Left lung (tissue), 10 donors: Measurements from ENCODE around the gene RGS21. TPM values are rescaled to one million over a fixed set of nuclear protein-coding genes. Genes with fewer than 3 reads are reported as not detected.

ENCODE experiments used
- ATAC-seq: fragments of 200-7000 bp; cut with Tn5 transposase; one replicate; pipeline ENCODE4 v1.9.1; 2020; ENCODE audit warnings: moderate library complexity
- DNase-seq, 4 donors: peaks; one replicate each; pipeline ENCODE4 v3.0.0-alpha.2; 2013 to 2020
- H3K27ac ChIP-seq, 2 donors: fragments of 200-600 bp; sonication (generic) in 1 of 2; one replicate each; pipeline versions ENCODE4 v1.5.0 to v1.8.0; 2020 to 2021
- H3K27me3 ChIP-seq, 2 donors: fragments of 200-600 bp; sonication (generic) in 1 of 2; one replicate each; pipeline versions ENCODE4 v1.5.0 to v1.8.0; 2020 to 2021
- H3K36me3 ChIP-seq, 2 donors: fragments of 200-600 bp; sonication (generic) in 1 of 2; one replicate each; pipeline versions ENCODE4 v1.5.0 to v1.8.0; 2020 to 2021
- H3K4me1 ChIP-seq, 2 donors: fragments of 200-600 bp; one replicate each; pipeline ENCODE4 v1.8.0; 2021
- H3K4me3 ChIP-seq, 2 donors: fragments of 200-600 bp; sonication (generic) in 1 of 2; one replicate each; pipeline versions ENCODE4 v1.5.0 to v1.8.0; 2020 to 2021; ENCODE audit warnings: mild to moderate bottlenecking in 1 of 2
- H3K9me3 ChIP-seq, 2 donors: fragments of 200-600 bp; sonication (generic) in 1 of 2; one replicate each; pipeline versions ENCODE4 v1.5.0 to v1.8.0; 2020 to 2021
- intact Hi-C, 2 donors: fragments of 100-400 bp; cut with DNase I; formaldehyde crosslinking; loops; one replicate each; pipeline versions ENCODE4 v1.11.2 to v1.14.2; 2022
- polyA plus RNA-seq, 6 donors: library from polyadenylated mRNA; unstranded; fragments of 120-200 nt; gene quantifications; one replicate each; pipeline ENCODE4 v1.2.1, GENCODE V29; 2013; ENCODE audit not compliant: insufficient read length in 6 of 6
- total RNA-seq, 2 donors: library from RNA; stranded (reverse); fragmentation: NEBNext Ultra II Directional; extraction: Animal tissue kit (Norgen Biotek cat#: 25700); gene quantifications; one replicate each; pipeline ENCODE4 v1.2.1, GENCODE V29; 2021
- TF ChIP-seq, protein P1 (sequence below), 2 donors: fragments of 200-600 bp; sonication (generic) in 1 of 2; IDR thresholded peaks; one replicate each; pipeline versions ENCODE4 v1.5.0 to v1.8.0; 2021; ENCODE audit warnings: antibody characterized with exemption in 2 of 2
- donor health status: DM: no; HTN: yes; CAD: no.
- donor health status: DM: no; HTN: no; CAD: no.

RGS21 gene
- total and polyA plus RNA-seq, 8 donors, result 0.08 TPM; not detected in 7

DNA sequence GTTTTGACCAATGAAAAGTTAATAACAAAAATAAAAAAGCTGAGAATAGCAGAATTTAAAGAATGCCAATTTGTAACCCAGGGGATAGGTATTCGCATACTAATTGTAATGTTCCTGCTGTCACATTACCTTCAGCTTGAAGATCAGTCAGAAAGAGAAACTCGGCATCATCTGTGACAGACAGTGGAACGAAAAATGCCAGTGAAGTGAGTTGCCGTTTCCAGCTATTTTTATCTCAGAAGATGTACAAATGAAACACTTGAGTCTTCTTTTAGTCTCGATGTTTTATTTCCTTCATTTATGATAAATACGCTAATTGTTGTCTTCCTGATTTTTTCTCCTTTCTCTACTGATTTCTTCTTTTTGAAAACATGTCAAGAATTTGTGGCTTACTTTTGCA lies 26.1 kb downstream of the RGS21 start:
- TF ChIP-seq, protein P1, sequence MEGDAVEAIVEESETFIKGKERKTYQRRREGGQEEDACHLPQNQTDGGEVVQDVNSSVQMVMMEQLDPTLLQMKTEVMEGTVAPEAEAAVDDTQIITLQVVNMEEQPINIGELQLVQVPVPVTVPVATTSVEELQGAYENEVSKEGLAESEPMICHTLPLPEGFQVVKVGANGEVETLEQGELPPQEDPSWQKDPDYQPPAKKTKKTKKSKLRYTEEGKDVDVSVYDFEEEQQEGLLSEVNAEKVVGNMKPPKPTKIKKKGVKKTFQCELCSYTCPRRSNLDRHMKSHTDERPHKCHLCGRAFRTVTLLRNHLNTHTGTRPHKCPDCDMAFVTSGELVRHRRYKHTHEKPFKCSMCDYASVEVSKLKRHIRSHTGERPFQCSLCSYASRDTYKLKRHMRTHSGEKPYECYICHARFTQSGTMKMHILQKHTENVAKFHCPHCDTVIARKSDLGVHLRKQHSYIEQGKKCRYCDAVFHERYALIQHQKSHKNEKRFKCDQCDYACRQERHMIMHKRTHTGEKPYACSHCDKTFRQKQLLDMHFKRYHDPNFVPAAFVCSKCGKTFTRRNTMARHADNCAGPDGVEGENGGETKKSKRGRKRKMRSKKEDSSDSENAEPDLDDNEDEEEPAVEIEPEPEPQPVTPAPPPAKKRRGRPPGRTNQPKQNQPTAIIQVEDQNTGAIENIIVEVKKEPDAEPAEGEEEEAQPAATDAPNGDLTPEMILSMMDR (IDR thresholded peaks at IDR 0.05), result no peak
- DNase-seq (no peak), ATAC-seq (no peak)
- Histone ChIP-seq H3K4me3 (no peak overlapping the region), H3K9me3 (no peaks in the 10 kb centered on the region), H3K4me1 (no peaks in the 10 kb centered on the region), H3K36me3 (no peaks in the 10 kb centered on the region), H3K27me3 (no peaks in the 10 kb centered on the region), H3K27ac (no peak overlapping the region)
- intact Hi-C loops, result no loop called here

GRCh38 chr1:192343344-192343743 lies 26.6 kb downstream of the RGS21 start:
- Histone ChIP-seq H3K9me3 (no peaks in the 10 kb centered on the region), H3K27me3 (no peaks in the 10 kb centered on the region), H3K27ac (no peak overlapping the region), H3K4me3 (no peak overlapping the region), H3K36me3 (no peaks in the 10 kb centered on the region), H3K4me1 (no peaks in the 10 kb centered on the region)
- DNase-seq (peak in 2 of 4 donors; percentile 59 to 65), ATAC-seq (no peak)
- intact Hi-C loops, result no loop called here
- TF ChIP-seq, protein P1 (IDR thresholded peaks at IDR 0.05), result no peak

DNA sequence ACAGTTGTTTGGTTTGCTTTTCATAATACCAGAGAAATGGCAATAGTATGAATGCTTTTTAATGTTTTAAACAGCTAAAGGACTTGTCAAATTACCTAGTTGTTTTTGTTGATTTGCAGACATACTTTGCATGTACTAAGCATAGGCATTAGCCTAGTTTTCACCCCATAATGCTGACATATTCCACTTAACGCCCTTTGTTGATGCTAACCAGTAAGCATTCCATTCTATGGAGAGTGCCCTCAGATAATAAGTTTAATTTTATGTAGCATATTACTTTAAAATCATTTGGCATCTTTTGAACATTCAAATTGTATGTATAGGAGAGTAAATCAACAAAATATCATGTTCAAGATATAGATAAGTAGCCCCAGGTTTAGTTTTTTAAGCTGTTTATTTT lies 32.5 kb downstream of the RGS21 start:
- Histone ChIP-seq H3K4me1 (no peaks in the 10 kb centered on the region), H3K27me3 (no peaks in the 10 kb centered on the region), H3K27ac (no peak overlapping the region), H3K36me3 (no peaks in the 10 kb centered on the region), H3K4me3 (no peak overlapping the region), H3K9me3 (no peaks in the 10 kb centered on the region)
- TF ChIP-seq, protein P1 (IDR thresholded peaks at IDR 0.05), result no peak
- intact Hi-C loops, result no loop called here
- DNase-seq, result no peak
- no peak for ATAC-seq

- TF ChIP-seq, protein P1 (IDR thresholded peaks at IDR 0.05), result no peak
- ATAC-seq (no peak), DNase-seq (no peak)
Observed at GRCh38 chr1:192350356-192350755, 33.6 kb downstream of the RGS21 start.

DNA sequence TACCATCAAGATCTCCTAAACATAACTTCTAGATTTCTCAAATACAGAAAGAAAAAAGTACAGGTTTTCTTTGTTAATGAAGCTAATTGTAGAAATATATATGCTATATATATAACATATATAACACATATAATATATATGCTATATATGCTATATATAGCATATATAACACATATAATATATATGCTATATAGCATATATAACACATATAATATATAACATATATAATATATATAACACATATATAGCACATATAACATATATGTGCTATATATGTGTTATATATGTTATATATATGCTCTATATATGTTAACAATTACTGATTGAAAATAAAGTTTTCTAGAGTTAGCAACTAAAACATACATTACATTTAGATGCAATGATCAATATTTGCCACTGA lies 34.8 kb downstream of the RGS21 start:
- TF ChIP-seq, protein P1 (IDR thresholded peaks at IDR 0.05), result no peak
- ATAC-seq, result no peak
- intact Hi-C loops, result no loop called here
- Histone ChIP-seq H3K4me3 (no peak overlapping the region), H3K4me1 (no peaks in the 10 kb centered on the region), H3K27ac (no peak overlapping the region), H3K36me3 (no peaks in the 10 kb centered on the region), H3K9me3 (no peaks in the 10 kb centered on the region), H3K27me3 (no peaks in the 10 kb centered on the region)
- DNase-seq, result no peak

More at GRCh38 chr1:192350356-192350755, 33.6 kb downstream of the RGS21 start:
- no peak overlapping the region for H3K4me3 ChIP-seq
- intact Hi-C loops, result no loop called here
- no peaks in the 10 kb centered on the region for H3K4me1 ChIP-seq
- H3K9me3 ChIP-seq, result no peaks in the 10 kb centered on the region
- H3K36me3 ChIP-seq, result no peaks in the 10 kb centered on the region
- no peaks in the 10 kb centered on the region for H3K27me3 ChIP-seq
- no peak overlapping the region for H3K27ac ChIP-seq
